Frontal cortex (tissue), 4 donors: ENCODE results near the gene C6orf163. TPM values are rescaled to one million over a fixed set of nuclear protein-coding genes. Genes with fewer than 3 reads are reported as not detected.
A peak's percentile ranks its signal among the peaks of the same experiment; 100 is the strongest.

Source experiments
- DNase-seq, 2 donors: peaks; one replicate each; pipeline ENCODE4 v3.0.0; 2012; ENCODE audit warnings: low spot score in 2 of 2
- FAIRE-seq: peaks from 2 replicates; lab custom pipeline; 2012; peaks lifted over from hg19 to GRCh38; lab: Jason Lieb, UNC
- total RNA-seq: library from RNA; depleted of rRNA; stranded (reverse); fragments of >200 nt; gene quantifications from one replicate; pipeline ENCODE4 v1.2.3, GENCODE V29; 2014
- donor health status: control.
- donor health status: control.
- donor health status: control.

The C6orf163 gene
- total RNA-seq, 1 donor from 2014 or later = 4.9 TPM

- FAIRE-seq (no peak), DNase-seq (no peak)
These were observed 57.2 kb downstream of the C6orf163 start for GRCh38 chr6:87401832-87402231.

GRCh38 chr6:87407561-87407900 is 62.9 kb downstream of the C6orf163 start:
- no peak for FAIRE-seq
- DNase-seq = peak in 1 of 2 donors; percentile 26

- FAIRE-seq (no peak), DNase-seq (peak; percentile 76 to 79)
These were observed 63.5 kb downstream of the C6orf163 start, which contains the start of gene CFAP206 for GRCh38 chr6:87407901-87408720. Gene CFAP206, plus strand, starts transcription at chr6:87407972. Its CDS starts 1,868 bp downstream, at chr6:87409840.

GRCh38 chr6:87408721-87409155 is 64.1 kb downstream of the C6orf163 start:
- DNase-seq (no peak), FAIRE-seq (no peak)

Other genes starting within 250 kb of the C6orf163 start
- not detected for gene CGA, start 249.7 kb upstream of the C6orf163 start, total RNA-seq
- 124 TPM for gene ZNF292, start 189.2 kb upstream of the C6orf163 start, total RNA-seq
- gene SMIM8, start 22.2 kb upstream of the C6orf163 start, total RNA-seq = 29.8 TPM
- not detected for gene GJB7, start 15.5 kb upstream of the C6orf163 start, total RNA-seq
- gene CFAP206, start 63.2 kb downstream of the C6orf163 start, total RNA-seq = 2.0 TPM
- gene SLC35A1, start 128.2 kb downstream of the C6orf163 start, total RNA-seq = 24.9 TPM
- gene RARS2, start 245.2 kb downstream of the C6orf163 start, total RNA-seq = 45.7 TPM
- 40.8 TPM for gene ORC3, start 245.3 kb downstream of the C6orf163 start, total RNA-seq